Ovary (tissue), 9 donors: ENCODE measurements around the gene DIP2C. TPM values are rescaled to one million over a fixed set of nuclear protein-coding genes. Genes with fewer than 3 reads are reported as not detected.

ENCODE experiments used
- DNase-seq, 5 donors: peaks; one replicate each; pipeline ENCODE4 v3.0.0-alpha.2; 2019 to 2020
- H3K27ac ChIP-seq, 2 donors: fragments of 200-600 bp; one replicate each; pipeline versions ENCODE4 v1.5.1 to v1.8.0; 2019 to 2022
- H3K27me3 ChIP-seq: fragments of 200-600 bp; one replicate; pipeline ENCODE4 v1.8.0; 2022
- H3K36me3 ChIP-seq: fragments of 200-600 bp; sonication (generic); one replicate; pipeline ENCODE4 v1.5.1; 2019
- H3K4me1 ChIP-seq: one replicate; pipeline ENCODE4 v1.8.1; 2013; ENCODE audit warnings: mild to moderate bottlenecking, moderate library complexity; ENCODE audit not compliant: insufficient read depth
- H3K4me3 ChIP-seq: fragments of 200-600 bp; sonication (generic); one replicate; pipeline ENCODE4 v1.5.1; 2017
- H3K9me3 ChIP-seq, 2 donors: fragments of 200-600 bp in 1 of 2; sonication (generic) in 1 of 2; one replicate each; pipeline versions ENCODE4 v1.5.1 to v1.8.1; 2013 to 2019; ENCODE audit warnings: mild to moderate bottlenecking in 1 of 2, moderate library complexity in 1 of 2
- EP300 ChIP-seq: sonication (generic); formaldehyde crosslinking; IDR thresholded peaks from one replicate; pipeline ENCODE4 v1.6.1; 2017; ENCODE audit warnings: antibody characterized with exemption
- POLR2A ChIP-seq: fragments of 450-650 bp; IDR thresholded peaks from one replicate; pipeline ENCODE4 v1.6.1; 2017; ENCODE audit warnings: antibody characterized with exemption, mild to moderate bottlenecking, moderate library complexity
- WGBS, 3 donors: extraction: QIAGEN DNeasy Blood & Tissue Kit in 1 of 3; methylation state at CpG; one replicate each; pipeline versions ENCODE4 v1.1.5 to v1.1.7; 2013 to 2017; 5-methylcytosine and 5-hydroxymethylcytosine counted together
- intact Hi-C, 4 donors: fragments of 100-400 bp; cut with DNase I; formaldehyde crosslinking; loops; one replicate each; pipeline versions ENCODE4 v1.11.0 to v1.15.1; 2022 to 2023
- polyA plus RNA-seq, 2 donors: library from polyadenylated mRNA; stranded (reverse); fragments of 200-250 nt in 1 of 2; fragments of 350-450 nt in 1 of 2; fragmentation: Illumina TruSeq in 1 of 2; extraction: RNeasy Lipid Tissue Mini Kit (QIAGEN cat#74804) in 1 of 2; gene quantifications; one replicate each; pipeline ENCODE4 v1.2.3, GENCODE V29; 2013 to 2014
- total RNA-seq, 7 donors: library from RNA; depleted of rRNA in 2 of 7; stranded (reverse); fragments of >200 nt in 2 of 7; fragmentation: NEBNext Ultra II Directional in 3 of 7; extraction: Animal tissue kit (Norgen Biotek cat#: 25700) in 3 of 7; gene quantifications; one replicate each; pipeline versions ENCODE4 v1.1.0 to v1.2.4, GENCODE V29; 2016 to 2023
- TF ChIP-seq, protein P1 (sequence below), 3 donors: fragments of 450-650 bp in 2 of 3; fragments of 200-600 bp in 1 of 3; IDR thresholded peaks; one replicate each; pipeline versions ENCODE4 v1.5.1 to v1.8.0; 2016 to 2022; ENCODE audit warnings: antibody characterized with exemption in 3 of 3, mild to moderate bottlenecking in 1 of 3
- donor health status: DM: no; HTN: no; CAD: no; lungs with moderate emphysema.
- donor health status: DM: no; HTN: no; CAD: no.
- donor health status: Bipolar disorder and iron deficiency.
- donor health status: DM: yes; HTN: yes; CAD: no.
- donor health status: DM: no; HTN: no; CAD: no.
- donor health status: DM: yes; HTN: yes; CAD: no.

DIP2C gene
- total and polyA plus RNA-seq, 9 donors = 10.1 to 29.4 (median 22.2) TPM

GRCh38 chr10:470339-471003, 219.0 kb downstream of the DIP2C start:
- 89 to 95% (median 94%) methylated on average over 20 of the region's 20 CpGs for WGBS, 3 donors
- TF ChIP-seq EP300 (no peak), POLR2A (no peak)
- TF ChIP-seq, protein P1, sequence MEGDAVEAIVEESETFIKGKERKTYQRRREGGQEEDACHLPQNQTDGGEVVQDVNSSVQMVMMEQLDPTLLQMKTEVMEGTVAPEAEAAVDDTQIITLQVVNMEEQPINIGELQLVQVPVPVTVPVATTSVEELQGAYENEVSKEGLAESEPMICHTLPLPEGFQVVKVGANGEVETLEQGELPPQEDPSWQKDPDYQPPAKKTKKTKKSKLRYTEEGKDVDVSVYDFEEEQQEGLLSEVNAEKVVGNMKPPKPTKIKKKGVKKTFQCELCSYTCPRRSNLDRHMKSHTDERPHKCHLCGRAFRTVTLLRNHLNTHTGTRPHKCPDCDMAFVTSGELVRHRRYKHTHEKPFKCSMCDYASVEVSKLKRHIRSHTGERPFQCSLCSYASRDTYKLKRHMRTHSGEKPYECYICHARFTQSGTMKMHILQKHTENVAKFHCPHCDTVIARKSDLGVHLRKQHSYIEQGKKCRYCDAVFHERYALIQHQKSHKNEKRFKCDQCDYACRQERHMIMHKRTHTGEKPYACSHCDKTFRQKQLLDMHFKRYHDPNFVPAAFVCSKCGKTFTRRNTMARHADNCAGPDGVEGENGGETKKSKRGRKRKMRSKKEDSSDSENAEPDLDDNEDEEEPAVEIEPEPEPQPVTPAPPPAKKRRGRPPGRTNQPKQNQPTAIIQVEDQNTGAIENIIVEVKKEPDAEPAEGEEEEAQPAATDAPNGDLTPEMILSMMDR (IDR thresholded peaks at IDR 0.05) = no peak
- H3K4me1 ChIP-seq = no peaks in the 10 kb centered on the region
- no peak for DNase-seq
- no peak overlapping the region for H3K4me3 ChIP-seq
- no peak overlapping the region for H3K27ac ChIP-seq
- intact Hi-C loops = no loop called here
- no peaks in the 10 kb centered on the region for H3K9me3 ChIP-seq
- H3K27me3 ChIP-seq = no peaks in the 10 kb centered on the region
- no peaks in the 10 kb centered on the region for H3K36me3 ChIP-seq

- TF ChIP-seq, protein P1 (IDR thresholded peaks at IDR 0.05) = no peak
- TF ChIP-seq POLR2A (no peak), EP300 (no peak)
- Histone ChIP-seq H3K27me3 (no peaks in the 10 kb centered on the region), H3K36me3 (no peaks in the 10 kb centered on the region), H3K4me3 (no peak overlapping the region), H3K9me3 (no peaks in the 10 kb centered on the region), H3K4me1 (no peaks in the 10 kb centered on the region), H3K27ac (no peak overlapping the region)
- intact Hi-C loops = no loop called here
- no peak for DNase-seq
- WGBS, 3 donors = 92 to 93% (median 93%) methylated on average over 10 of the region's 10 CpGs
Observed at GRCh38 chr10:469947-470338, 219.5 kb downstream of the DIP2C start.

DNA sequence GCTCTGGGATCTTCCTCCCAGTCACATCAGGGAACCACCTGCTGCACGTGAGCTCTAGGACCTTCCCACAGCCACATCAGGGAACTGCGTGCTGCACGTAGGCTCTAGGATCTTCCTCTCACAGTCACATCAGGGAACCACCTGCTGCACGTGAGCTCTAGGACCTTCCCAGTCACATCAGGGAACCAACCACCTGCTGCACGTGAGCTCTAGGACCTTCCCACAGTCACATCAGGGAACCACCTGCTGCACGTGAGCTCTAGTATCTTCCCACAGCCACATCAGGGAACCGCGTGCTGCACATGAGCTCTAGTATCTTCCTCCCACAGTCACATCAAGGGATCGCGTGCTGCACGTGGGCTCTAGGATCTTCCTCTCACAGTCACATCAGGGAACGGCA, 229.7 kb downstream of the DIP2C start:
- 94 to 96% (median 95%) methylated on average over 12 of the region's 12 CpGs for WGBS, 3 donors
- Histone ChIP-seq H3K27ac (no peak overlapping the region), H3K4me1 (peaks cover 3% of the 10 kb centered on the region), H3K4me3 (no peak overlapping the region), H3K9me3 (no peaks in the 10 kb centered on the region), H3K27me3 (no peaks in the 10 kb centered on the region), H3K36me3 (no peaks in the 10 kb centered on the region)
- DNase-seq = no peak
- TF ChIP-seq EP300 (no peak), POLR2A (no peak)
- TF ChIP-seq, protein P1 (IDR thresholded peaks at IDR 0.05) = no peak
- intact Hi-C loops = no loop called here

- Histone ChIP-seq H3K4me3 (no peak overlapping the region), H3K9me3 (no peaks in the 10 kb centered on the region), H3K4me1 (peaks cover 3% of the 10 kb centered on the region), H3K36me3 (no peaks in the 10 kb centered on the region), H3K27me3 (no peaks in the 10 kb centered on the region), H3K27ac (no peak overlapping the region)
- DNase-seq = no peak
- 87 to 91% (median 90%) methylated on average over 21 of the region's 21 CpGs for WGBS, 3 donors
- TF ChIP-seq, protein P1 (IDR thresholded peaks at IDR 0.05) = no peak
- TF ChIP-seq POLR2A (no peak), EP300 (no peak)
- intact Hi-C loops = no loop called here
Observed at GRCh38 chr10:458421-458851, 231.0 kb downstream of the DIP2C start.
